MCF 10A (cell line): ENCODE data around the gene PTPRG. TPM values are rescaled to one million over a fixed set of nuclear protein-coding genes. Genes with fewer than 3 reads are reported as not detected.

ENCODE experiments used
- BruUV-seq: library from RNA; stranded (reverse); fragments of 400-500 nt; replicated peaks from 2 replicates; lab custom pipeline; 2021; lab: Mats Ljungman, UMichigan
- CTCF ChIA-PET: fragments of 300-600 bp; sonication (Branson Sonifier 250); formaldehyde crosslinking; extraction: SDS; loops from one replicate; lab custom pipeline; 2021; ENCODE audit warnings: antibody characterized with exemption, inconsistent platforms; lab: Yijun Ruan, JAX
- POLR2A ChIA-PET: fragments of 300-600, 350-650 bp; sonication (Branson Sonifier 250); formaldehyde crosslinking; extraction: SDS; loops from one replicate; lab custom pipeline; 2020; ENCODE audit warnings: antibody characterized with exemption, inconsistent platforms; lab: Yijun Ruan, JAX
- DNase-seq: peaks from one replicate; pipeline ENCODE4 v3.0.0-alpha.2; 2018; ENCODE audit not compliant: unreplicated experiment
- H3K27ac Mint-ChIP-seq: one replicate; pipeline ENCODE4 v1.8.0; 2022; ENCODE audit warnings: mild to moderate bottlenecking, low read depth, mixed read lengths; ENCODE audit not compliant: unreplicated experiment
- H3K27me3 Mint-ChIP-seq: one replicate; pipeline ENCODE4 v1.8.0; 2022; ENCODE audit warnings: mixed read lengths; ENCODE audit not compliant: insufficient read depth, unreplicated experiment
- H3K36me3 Mint-ChIP-seq: one replicate; pipeline ENCODE4 v1.8.0; 2022; ENCODE audit warnings: mild to moderate bottlenecking, moderate library complexity, mixed read lengths; ENCODE audit not compliant: insufficient read depth, unreplicated experiment
- H3K4me1 Mint-ChIP-seq: one replicate; pipeline ENCODE4 v1.8.0; 2022; ENCODE audit warnings: mixed read lengths; ENCODE audit not compliant: insufficient read depth, unreplicated experiment
- H3K4me3 Mint-ChIP-seq: one replicate; pipeline ENCODE4 v1.8.0; 2022; ENCODE audit warnings: mild to moderate bottlenecking, moderate library complexity, mixed read lengths; ENCODE audit not compliant: unreplicated experiment
- H3K9me3 Mint-ChIP-seq: one replicate; pipeline ENCODE4 v1.8.0; 2022; ENCODE audit warnings: mixed read lengths; ENCODE audit not compliant: unreplicated experiment
- CTCF ChIP-seq: fragments of 200-600 bp; IDR thresholded peaks from one replicate; pipeline ENCODE4 v1.8.0; 2022; ENCODE audit warnings: antibody characterized with exemption, mild to moderate bottlenecking; ENCODE audit not compliant: unreplicated experiment
- intact Hi-C: fragments of 100-400 bp; cut with micrococcal nuclease; formaldehyde crosslinking; loops from 2 replicates; pipeline ENCODE4 v1.14.1; 2022
- total RNA-seq: library from RNA; stranded (reverse); gene quantifications from 2 replicates; pipeline ENCODE4 v1.2.3, GENCODE V29; 2022

Gene PTPRG
- total RNA-seq, 1 experiment from 2014 or later, result 54.5 TPM

DNA sequence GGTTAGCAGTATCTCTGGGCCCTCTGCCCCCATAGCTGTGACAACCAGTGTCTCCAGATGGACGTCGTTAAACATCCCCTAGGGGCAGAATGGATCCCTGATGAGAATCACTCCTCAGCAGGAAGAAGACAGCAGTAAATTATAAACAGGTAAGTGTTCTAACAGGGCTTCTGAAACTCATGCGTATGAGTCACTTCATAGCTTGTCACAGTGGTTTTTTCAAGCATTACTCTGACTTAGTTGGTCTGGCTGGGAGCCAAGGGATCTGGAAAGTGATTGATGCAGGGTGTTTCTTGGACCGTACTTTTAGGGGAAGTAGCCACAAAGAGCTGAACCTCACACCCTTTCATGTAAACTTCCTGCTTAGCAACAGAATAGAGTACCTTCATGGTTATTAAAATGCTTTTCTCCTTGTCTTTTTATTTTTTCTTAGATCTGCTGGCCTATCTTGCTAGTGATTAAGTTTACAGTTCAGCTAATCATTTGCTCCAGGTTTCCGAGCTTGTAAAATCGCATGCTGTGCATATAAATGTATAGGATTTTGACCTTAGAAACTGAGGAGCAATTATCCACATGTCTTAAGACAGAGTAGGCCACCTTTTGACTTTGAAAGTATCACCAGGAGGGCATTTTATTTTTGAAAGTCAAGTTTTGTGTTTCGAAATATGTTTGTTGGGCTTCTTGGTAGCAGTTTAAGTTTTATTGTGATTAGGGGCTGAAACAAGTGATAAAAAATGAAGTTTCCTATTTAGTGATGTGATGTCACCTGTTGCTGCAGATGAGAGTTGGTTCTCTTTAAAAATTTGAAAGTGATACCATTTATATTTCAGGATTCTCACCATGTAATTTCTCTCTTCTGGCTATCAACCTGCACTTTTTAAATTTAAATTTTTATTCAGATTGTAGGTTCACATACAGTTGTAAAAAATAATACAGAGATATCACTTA is 333.9 kb downstream of the PTPRG start:
- Mint-ChIP-seq H3K36me3 (peaks cover 18% of the 10 kb centered on the region), H3K9me3 (no peaks in the 10 kb centered on the region), H3K27me3 (no peaks in the 10 kb centered on the region), H3K27ac (peak overlapping the region; percentile 60), H3K4me3 (peak overlapping the region; percentile 45), H3K4me1 (peaks cover 28% of the 10 kb centered on the region)
- POLR2A ChIA-PET, result interaction anchor here (0.8 to 1.5 kb wide), 9 partner anchors 10 to 824 kb away, joined by 3 to 14 read pairs (median 3); partner anchors contain the start of gene PTPRG
- TF ChIP-seq CTCF, result no peak
- CTCF ChIA-PET, result interaction anchor here (0.7 to 2.0 kb wide), 7 partner anchors 9 to 294 kb away, joined by 3 to 12 read pairs (median 4); no protein-coding TSS in a partner anchor
- peak; percentile 98 for DNase-seq
- no TSS peak for BruUV-seq
- intact Hi-C loops, result no loop called here

DNA sequence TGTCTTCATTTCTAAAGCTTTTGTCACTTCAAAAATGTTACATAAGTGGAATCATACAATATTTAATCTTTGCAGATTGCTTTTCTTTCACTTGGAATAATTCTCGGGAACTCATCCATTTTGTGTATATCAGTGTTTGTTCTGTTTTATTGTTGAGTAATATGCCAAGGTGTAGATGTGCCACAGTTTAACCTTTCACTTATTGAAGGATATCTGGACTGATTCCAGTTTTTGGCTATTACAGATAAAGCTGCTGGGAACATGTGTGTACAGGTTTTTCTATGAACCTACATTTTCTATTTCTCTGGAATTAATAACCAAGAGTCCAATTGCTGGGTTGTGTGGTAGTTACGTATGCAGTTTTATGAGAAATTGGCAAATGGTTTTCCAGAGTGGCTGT is 334.9 kb downstream of the PTPRG start:
- no peaks in the 10 kb centered on the region for H3K9me3 Mint-ChIP-seq
- no peaks in the 10 kb centered on the region for H3K27me3 Mint-ChIP-seq
- POLR2A ChIA-PET, result interaction anchor here (0.6 to 1.0 kb wide), 3 partner anchors 8 to 1086 kb away, joined by 3 read pairs; no protein-coding TSS in a partner anchor
- peak overlapping the region; percentile 60 for H3K27ac Mint-ChIP-seq
- peaks cover 15% of the 10 kb centered on the region for H3K36me3 Mint-ChIP-seq
- peak; percentile 40 for DNase-seq
- intact Hi-C loops, result no loop called here
- H3K4me1 Mint-ChIP-seq, result peaks cover 28% of the 10 kb centered on the region
- no peak for TF ChIP-seq CTCF
- BruUV-seq, result no TSS peak
- H3K4me3 Mint-ChIP-seq, result no peak overlapping the region
- CTCF ChIA-PET, result interaction anchor here (0.6 to 1.1 kb wide), 3 partner anchors 31 to 289 kb away, joined by 3 read pairs; no protein-coding TSS in a partner anchor

GRCh38 chr3:61897848-61898247 is 336.5 kb downstream of the PTPRG start:
- DNase-seq, result no peak
- Mint-ChIP-seq H3K27ac (no peak overlapping the region), H3K27me3 (no peaks in the 10 kb centered on the region), H3K4me1 (peaks cover 28% of the 10 kb centered on the region), H3K36me3 (peaks cover 12% of the 10 kb centered on the region), H3K9me3 (no peaks in the 10 kb centered on the region), H3K4me3 (no peak overlapping the region)
- intact Hi-C loops, result no loop called here
- ChIA-PET POLR2A (no interaction called here), CTCF (no interaction called here)
- BruUV-seq, result no TSS peak
- no peak for TF ChIP-seq CTCF
